ENCODE results near the gene TAOK1. TPM values are rescaled to one million over a fixed set of nuclear protein-coding genes. Genes with fewer than 3 reads are reported as not detected.

The TAOK1 gene
- total RNA-seq, 1 donor from 2014 or later = 60.2 TPM

GRCh38 chr17:29591737-29592608, 201.8 kb downstream of the TAOK1 start:
- intact Hi-C loops (cut with micrococcal nuclease) = no loop called here

- intact Hi-C loops (cut with micrococcal nuclease) = loop anchor here (1.0 kb wide), 1 partner anchor 168 kb away; no protein-coding TSS in a partner anchor
These were observed 202.8 kb downstream of the TAOK1 start, which contains the start of gene ANKRD13B for GRCh38 chr17:29592850-29593551. Gene ANKRD13B (plus strand): TSS chr17:29593132. CDS start chr17:29593622, 490 bp downstream.

GRCh38 chr17:29593591-29594518, 203.7 kb downstream of the TAOK1 start:
- intact Hi-C loops (cut with micrococcal nuclease) = loop anchor here (1.0 kb wide), 1 partner anchor 167 kb away; no protein-coding TSS in a partner anchor

- intact Hi-C loops (cut with micrococcal nuclease) = no loop called here
These were observed 204.4 kb downstream of the TAOK1 start for GRCh38 chr17:29594519-29595090.

GRCh38 chr17:29595107-29595942, 205.2 kb downstream of the TAOK1 start:
- intact Hi-C loops (cut with micrococcal nuclease) = no loop called here

GRCh38 chr17:29595943-29596774, 206.0 kb downstream of the TAOK1 start:
- intact Hi-C loops (cut with micrococcal nuclease) = no loop called here

- intact Hi-C loops (cut with micrococcal nuclease) = no loop called here
These were observed 206.6 kb downstream of the TAOK1 start for GRCh38 chr17:29596811-29597210.

- intact Hi-C loops (cut with micrococcal nuclease) = no loop called here
These were observed 207.4 kb downstream of the TAOK1 start for GRCh38 chr17:29597361-29598172.

Other genes starting within 250 kb of the TAOK1 start
- 96.8 and 98.8 TPM in 2 replicates for gene MYO18A, start 210.0 kb upstream of the TAOK1 start, total RNA-seq
- not detected in 2 replicates for gene CRYBA1, start 143.5 kb upstream of the TAOK1 start, total RNA-seq
- 75.4 and 79.1 TPM in 2 replicates for gene NUFIP2, start 96.2 kb upstream of the TAOK1 start, total RNA-seq
- gene ABHD15, start 176.7 kb downstream of the TAOK1 start, total RNA-seq = 15.7 and 16.6 TPM in 2 replicates
- gene TP53I13, start 178.3 kb downstream of the TAOK1 start, total RNA-seq = 69.2 and 69.8 TPM in 2 replicates
- gene GIT1, start 199.3 kb downstream of the TAOK1 start, total RNA-seq = 59.2 and 61.3 TPM in 2 replicates
- 12.0 and 14.7 TPM in 2 replicates for gene ANKRD13B, start 202.8 kb downstream of the TAOK1 start, total RNA-seq
- 1.9 and 2.8 TPM in 2 replicates for gene CORO6, start 232.5 kb downstream of the TAOK1 start, total RNA-seq

Measured in T-helper 1 cell treated with Interleukin-12 subunit alpha and Interleukin-12 subunit beta and Interleukin-4 antibody, amounts not matched to agents 30 ng/mL and 1 ng/mL, for 36 hours (primary cell).